H9 (cell line): ENCODE data around the gene CLIC6. TPM values are rescaled to one million over a fixed set of nuclear protein-coding genes. Genes with fewer than 3 reads are reported as not detected.

Source experiments
- DNase-seq: peaks from one replicate; pipeline ENCODE4 v3.0.0-alpha.2; 2017
- H2AFZ ChIP-seq: one replicate; pipeline ENCODE4 v1.6.1; 2013; ENCODE audit warnings: mild to moderate bottlenecking, low read length, control low read depth, moderate library complexity
- H2AK5ac ChIP-seq: 2 replicates; pipeline ENCODE4 v1.6.1; 2013; ENCODE audit warnings: low read length, control low read depth, mixed read lengths; ENCODE audit not compliant: insufficient read length
- H2BK120ac ChIP-seq: one replicate; pipeline ENCODE4 v1.6.1; 2013; ENCODE audit warnings: low read depth, mild to moderate bottlenecking, low read length, control low read depth, inconsistent platforms; ENCODE audit not compliant: poor library complexity, severe bottlenecking
- H2BK12ac ChIP-seq: 2 replicates; pipeline ENCODE4 v1.6.1; 2013; ENCODE audit warnings: low read length, control low read depth, mixed read lengths, low read depth; ENCODE audit not compliant: insufficient read length
- H2BK15ac ChIP-seq: 2 replicates; pipeline ENCODE4 v1.6.1; 2013; ENCODE audit warnings: low read depth, low read length, control low read depth
- H2BK20ac ChIP-seq: one replicate; pipeline ENCODE4 v1.6.1; 2013; ENCODE audit warnings: low read depth, mild to moderate bottlenecking, low read length, control low read depth, inconsistent platforms; ENCODE audit not compliant: poor library complexity, severe bottlenecking
- H2BK5ac ChIP-seq: 2 replicates; pipeline ENCODE4 v1.6.1; 2013; ENCODE audit warnings: low read length, control low read depth, mixed read lengths; ENCODE audit not compliant: insufficient read length
- H3K14ac ChIP-seq: 2 replicates; pipeline ENCODE4 v1.6.1; 2013; ENCODE audit warnings: low read length, control low read depth; ENCODE audit not compliant: insufficient read depth
- H3K18ac ChIP-seq: 2 replicates; pipeline ENCODE4 v1.6.1; 2013; ENCODE audit warnings: low read depth, mild to moderate bottlenecking, mixed read lengths, low read length, control low read depth; ENCODE audit not compliant: insufficient read length
- H3K23ac ChIP-seq: 2 replicates; pipeline ENCODE4 v1.6.1; 2013; ENCODE audit warnings: low read length, control low read depth, mixed read lengths, low read depth; ENCODE audit not compliant: insufficient read length
- H3K23me2 ChIP-seq: 2 replicates; pipeline ENCODE4 v1.6.1; 2013; ENCODE audit warnings: low read depth, mild to moderate bottlenecking, mixed read lengths, low read length, control low read depth; ENCODE audit not compliant: insufficient read length, poor library complexity, severe bottlenecking
- H3K27ac ChIP-seq: 2 replicates; pipeline ENCODE4 v1.5.1; 2013; ENCODE audit warnings: low read length, control low read depth, mixed read lengths, low read depth; ENCODE audit not compliant: insufficient read length
- H3K27me3 ChIP-seq: 2 replicates; pipeline ENCODE4 v1.6.1; 2013; ENCODE audit warnings: low read length, control low read depth, inconsistent platforms; ENCODE audit not compliant: insufficient read depth
- H3K4ac ChIP-seq: 2 replicates; pipeline ENCODE4 v1.6.1; 2013; ENCODE audit warnings: low read depth, mild to moderate bottlenecking, control low read depth, inconsistent platforms, low read length, moderate library complexity
- H3K4me1 ChIP-seq: 2 replicates; pipeline ENCODE4 v1.6.1; 2013; ENCODE audit warnings: low read length, control low read depth, inconsistent platforms; ENCODE audit not compliant: insufficient read depth
- H3K4me2 ChIP-seq: 2 replicates; pipeline ENCODE4 v1.6.1; 2013; ENCODE audit warnings: low read length, control low read depth, mixed read lengths; ENCODE audit not compliant: insufficient read length, insufficient read depth
- H3K56ac ChIP-seq: 2 replicates; pipeline ENCODE4 v1.6.1; 2013; ENCODE audit warnings: low read depth, mild to moderate bottlenecking, mixed read lengths, low read length, control low read depth; ENCODE audit not compliant: insufficient read length
- H3K79me1 ChIP-seq: 2 replicates; pipeline ENCODE4 v1.6.1; 2013; ENCODE audit warnings: low read depth, mild to moderate bottlenecking, moderate library complexity, low read length, control low read depth, inconsistent platforms; ENCODE audit not compliant: insufficient read depth, poor library complexity, severe bottlenecking
- H3K79me2 ChIP-seq: 2 replicates; pipeline ENCODE4 v1.6.1; 2013; ENCODE audit warnings: low read length, control low read depth, inconsistent platforms; ENCODE audit not compliant: insufficient read depth
- H3K9ac ChIP-seq: 2 replicates; pipeline ENCODE4 v1.6.1; 2013; ENCODE audit warnings: low read length, control low read depth, mixed read lengths; ENCODE audit not compliant: insufficient read length; ENCODE audit errors: extremely low read depth
- H3K9me3 ChIP-seq: one replicate; pipeline ENCODE4 v1.6.1; 2013; ENCODE audit warnings: low read depth, low read length, inconsistent platforms; ENCODE audit not compliant: control insufficient read depth
- H3T11ph ChIP-seq: one replicate; pipeline ENCODE4 v1.6.1; 2013; ENCODE audit warnings: mild to moderate bottlenecking, low read length, control low read depth, inconsistent platforms
- H4K20me1 ChIP-seq: one replicate; pipeline ENCODE4 v1.6.1; 2013; ENCODE audit not compliant: control insufficient read depth, insufficient read length, insufficient read depth
- H4K5ac ChIP-seq: 2 replicates; pipeline ENCODE4 v1.6.1; 2013; ENCODE audit warnings: low read depth, mild to moderate bottlenecking, mixed read lengths, low read length, control low read depth; ENCODE audit not compliant: insufficient read length
- H4K8ac ChIP-seq: replicated peaks from 2 replicates; pipeline ENCODE4 v1.6.1; 2013; ENCODE audit warnings: low read length, control low read depth, mixed read lengths, low read depth; ENCODE audit not compliant: insufficient read length
- H4K91ac ChIP-seq: 2 replicates; pipeline ENCODE4 v1.6.1; 2013; ENCODE audit warnings: low read depth, mild to moderate bottlenecking, moderate library complexity, mixed read lengths, low read length, control low read depth; ENCODE audit not compliant: insufficient read length
- H3K27ac Mint-ChIP-seq, 3 experiments: 2 replicates in 2 of 3; 3 replicates in 1 of 3; pipeline ENCODE4 v1.8.0; 2020 to 2021; ENCODE audit warnings: mixed read lengths in 3 of 3, mild to moderate bottlenecking in 1 of 3, moderate library complexity in 1 of 3
- H3K27me3 Mint-ChIP-seq: 2 replicates; pipeline ENCODE4 v1.8.0; 2021; ENCODE audit warnings: low read depth, mild to moderate bottlenecking, moderate library complexity, mixed read lengths
- H3K36me3 Mint-ChIP-seq, 3 experiments: 2 replicates in 2 of 3; 3 replicates in 1 of 3; pipeline ENCODE4 v1.8.0; 2020 to 2021; ENCODE audit warnings: low read depth in 3 of 3, mixed read lengths in 3 of 3; ENCODE audit not compliant: insufficient read depth in 1 of 3
- H3K4me1 Mint-ChIP-seq, 2 experiments: 2 replicates each; pipeline ENCODE4 v1.8.0; 2020; ENCODE audit warnings: mixed read lengths in 2 of 2
- H3K4me3 Mint-ChIP-seq, 2 experiments: 2 replicates in 1 of 2; 3 replicates in 1 of 2; pipeline ENCODE4 v1.8.0; 2020 to 2021; ENCODE audit warnings: mild to moderate bottlenecking in 2 of 2, mixed read lengths in 2 of 2, moderate library complexity in 1 of 2
- H3K9me3 Mint-ChIP-seq, 2 experiments: 2 replicates in 1 of 2; 3 replicates in 1 of 2; pipeline ENCODE4 v1.8.0; 2020; ENCODE audit warnings: mild to moderate bottlenecking in 2 of 2, mixed read lengths in 2 of 2, moderate library complexity in 1 of 2
- WGBS: extraction: QIAGEN DNeasy Blood & Tissue Kit; methylation state at CpG from one replicate; pipeline ENCODE4 v1.1.7; 2013; ENCODE audit warnings: missing lambda C conversion rate, low lambda C conversion rate, mixed read lengths; ENCODE audit not compliant: insufficient read length; ENCODE audit errors: extremely low coverage; 5-methylcytosine and 5-hydroxymethylcytosine counted together
- long read RNA-seq: library from polyadenylated mRNA; unstranded; transcript quantifications from one replicate; pipeline ENCODE4 v2.0.0, GENCODE V29; 2020
- total RNA-seq: library from RNA; stranded (reverse); gene quantifications from 2 replicates; pipeline ENCODE4 v1.2.1, GENCODE V29; 2021
- TF ChIP-seq, protein P1 (sequence below): fragments of 200-600 bp; sonication (generic); conservative IDR thresholded peaks from 3 replicates; pipeline ENCODE4 v1.8.0; 2021; ENCODE audit warnings: antibody characterized with exemption, mild to moderate bottlenecking

Gene CLIC6
- total RNA-seq, result 0.90 and 1.3 TPM in 2 replicates
- long read RNA-seq, result 0 reads

DNA sequence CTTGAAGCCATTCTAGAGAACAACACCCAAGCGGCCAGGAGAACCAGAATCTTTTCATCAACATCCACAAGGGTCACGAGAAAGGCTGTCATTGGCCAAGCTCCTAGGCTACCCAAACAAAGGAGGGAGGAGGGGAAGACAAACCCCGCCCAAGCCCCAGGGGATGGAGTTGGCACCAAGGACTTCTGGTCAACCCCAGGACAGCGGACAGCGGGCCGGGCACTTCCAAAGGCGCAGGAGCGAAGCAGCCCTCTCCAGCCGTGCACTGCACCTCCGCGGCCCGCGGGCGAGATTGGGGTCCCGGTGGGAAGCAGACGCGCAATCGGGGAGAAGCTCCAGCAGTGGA, at the start of gene CLIC6:
CLIC6 (plus strand) TSS at position 192 of the 346 bp plus-strand sequence. CDS start 395 bp downstream, outside the sequence.
- Histone ChIP-seq H2BK20ac (no peak within 1 kb of the TSS), H3K18ac (no peak within 1 kb of the TSS), H4K5ac (no peak within 1 kb of the TSS), H3K9me3 (no peaks in the 10 kb centered on the region), H2BK12ac (no peak within 1 kb of the TSS), H3K79me2 (no peaks in the 10 kb centered on the region), H4K91ac (no peak within 1 kb of the TSS), H3K23me2 (peaks cover 12% of the 10 kb centered on the region), H2BK15ac (no peak within 1 kb of the TSS), H3K79me1 (no peaks in the 10 kb centered on the region), H3K23ac (no peak within 1 kb of the TSS), H3K56ac (no peak within 1 kb of the TSS), H3K4me2 (peak within 1 kb of the TSS; percentile 72), H3K27ac (no peak within 1 kb of the TSS), H3K9ac (no peak within 1 kb of the TSS), H3K4me1 (no peaks in the 10 kb centered on the region), H3K27me3 (peaks cover 11% of the 10 kb centered on the region; the same call in 1 of the 2 replicates), H2AK5ac (no peak within 1 kb of the TSS), H3T11ph (no peak within 1 kb of the TSS), H4K20me1 (no peaks in the 10 kb centered on the region), H2AFZ (no peak within 1 kb of the TSS), H3K14ac (peak within 1 kb of the TSS; percentile 64), H3K4ac (no peak within 1 kb of the TSS), H2BK120ac (no peak within 1 kb of the TSS), H2BK5ac (no peak within 1 kb of the TSS), H4K8ac (no peak within 1 kb of the TSS)
- no peak within 1 kb of the TSS; a peak in 1 of 7 replicates for H3K27ac Mint-ChIP-seq
- DNase-seq, result peak; percentile 77
- H3K4me3 Mint-ChIP-seq, result peak within 1 kb of the TSS; percentile 69 to 86
- H3K9me3 Mint-ChIP-seq, result no peaks in the 10 kb centered on the region
- peaks cover 0 to 4% (median 0%) of the 10 kb centered on the region in 3 experiments; a peak in 1 of 7 replicates for H3K36me3 Mint-ChIP-seq
- H3K4me1 Mint-ChIP-seq, result peaks cover 19 to 22% of the 10 kb centered on the region in 2 experiments
- H3K27me3 Mint-ChIP-seq, result peaks cover 83% of the 10 kb centered on the region
- TF ChIP-seq, protein P1, sequence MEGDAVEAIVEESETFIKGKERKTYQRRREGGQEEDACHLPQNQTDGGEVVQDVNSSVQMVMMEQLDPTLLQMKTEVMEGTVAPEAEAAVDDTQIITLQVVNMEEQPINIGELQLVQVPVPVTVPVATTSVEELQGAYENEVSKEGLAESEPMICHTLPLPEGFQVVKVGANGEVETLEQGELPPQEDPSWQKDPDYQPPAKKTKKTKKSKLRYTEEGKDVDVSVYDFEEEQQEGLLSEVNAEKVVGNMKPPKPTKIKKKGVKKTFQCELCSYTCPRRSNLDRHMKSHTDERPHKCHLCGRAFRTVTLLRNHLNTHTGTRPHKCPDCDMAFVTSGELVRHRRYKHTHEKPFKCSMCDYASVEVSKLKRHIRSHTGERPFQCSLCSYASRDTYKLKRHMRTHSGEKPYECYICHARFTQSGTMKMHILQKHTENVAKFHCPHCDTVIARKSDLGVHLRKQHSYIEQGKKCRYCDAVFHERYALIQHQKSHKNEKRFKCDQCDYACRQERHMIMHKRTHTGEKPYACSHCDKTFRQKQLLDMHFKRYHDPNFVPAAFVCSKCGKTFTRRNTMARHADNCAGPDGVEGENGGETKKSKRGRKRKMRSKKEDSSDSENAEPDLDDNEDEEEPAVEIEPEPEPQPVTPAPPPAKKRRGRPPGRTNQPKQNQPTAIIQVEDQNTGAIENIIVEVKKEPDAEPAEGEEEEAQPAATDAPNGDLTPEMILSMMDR, result no peak
- WGBS, result no CpG with 5 or more reads among the region's 18 CpGs
